ENCODE results near the gene EGLN2.
"Not testable (repeated sequence)": the region's sequence is repeated elsewhere in the genome, so short reads cannot be mapped to it uniquely, and the experiment has no call there.

- TF ChIP-seq CTCF, POLR2A, POLR2AphosphoS5, EP300 (IDR thresholded peaks at IDR 0.05): not testable (repeated sequence)
Observed at GRCh38 chr19:40824916-40825315, 25.9 kb downstream of the EGLN2 start.

All from sigmoid colon (tissue), 4 donors.